ENCODE results near the gene BAIAP2.

BAIAP2 gene

GRCh38 chr17:81123052-81124048 is 88.4 kb downstream of the BAIAP2 start:
- DNase-seq (ENCODE audit: low read depth in 2 of 2) = no peak

GRCh38 chr17:81124377-81124776 is 89.4 kb downstream of the BAIAP2 start:
- DNase-seq (ENCODE audit: low read depth in 2 of 2) = no peak

- no peak for DNase-seq (ENCODE audit: low read depth in 2 of 2)
These were observed 90.7 kb downstream of the BAIAP2 start for GRCh38 chr17:81125573-81126081.

- no peak for DNase-seq (ENCODE audit: low read depth in 2 of 2)
These were observed 91.6 kb downstream of the BAIAP2 start for GRCh38 chr17:81126281-81127132.

- no peak for DNase-seq (ENCODE audit: low read depth in 2 of 2)
These were observed 92.1 kb downstream of the BAIAP2 start for GRCh38 chr17:81127133-81127455.

- DNase-seq (ENCODE audit: low read depth in 2 of 2) = no peak
These were observed 92.7 kb downstream of the BAIAP2 start for GRCh38 chr17:81127526-81128177.

- no peak for DNase-seq (ENCODE audit: low read depth in 2 of 2)
These were observed 93.4 kb downstream of the BAIAP2 start for GRCh38 chr17:81128338-81128737.

- no peak for DNase-seq (ENCODE audit: low read depth in 2 of 2)
These were observed 93.8 kb downstream of the BAIAP2 start for GRCh38 chr17:81128774-81129173.

- DNase-seq (ENCODE audit: low read depth in 2 of 2) = no peak
These were observed 94.3 kb downstream of the BAIAP2 start for GRCh38 chr17:81129289-81129688.

GRCh38 chr17:81129711-81130367 is 94.9 kb downstream of the BAIAP2 start:
- no peak for DNase-seq (ENCODE audit: low read depth in 2 of 2)

GRCh38 chr17:81130385-81131361 is 95.7 kb downstream of the BAIAP2 start:
- DNase-seq (ENCODE audit: low read depth in 2 of 2) = no peak

GRCh38 chr17:81131486-81132196 is 96.7 kb downstream of the BAIAP2 start:
- no peak for DNase-seq (ENCODE audit: low read depth in 2 of 2)

- DNase-seq (ENCODE audit: low read depth in 2 of 2) = no peak
These were observed 97.2 kb downstream of the BAIAP2 start for GRCh38 chr17:81132197-81132540.

- DNase-seq (ENCODE audit: low read depth in 2 of 2) = no peak
These were observed 98.1 kb downstream of the BAIAP2 start for GRCh38 chr17:81132770-81133723.

- no peak for DNase-seq (ENCODE audit: low read depth in 2 of 2)
These were observed 99.3 kb downstream of the BAIAP2 start for GRCh38 chr17:81134064-81134781.

GRCh38 chr17:81135505-81136278 is 100.7 kb downstream of the BAIAP2 start:
- no peak for DNase-seq (ENCODE audit: low read depth in 2 of 2)

- DNase-seq (ENCODE audit: low read depth in 2 of 2) = no peak
These were observed 101.4 kb downstream of the BAIAP2 start for GRCh38 chr17:81136366-81136765.

All from stimulated activated CD8-positive, alpha-beta memory T cell treated with anti-CD3 and anti-CD28 coated beads, Interleukin-7, amount 100 ng/mL, for 4 hours (primary cell).